HG03469 (cell line): ENCODE measurements around the gene BCOR.

Experiments used
- ATAC-seq: cut with Tn5 transposase; IDR thresholded peaks from one replicate; pipeline ENCODE4 v1.9.1; 2021; ENCODE audit warnings: mild to moderate bottlenecking, moderate library complexity, moderate number of reproducible peaks; ENCODE audit not compliant: unreplicated experiment

Gene BCOR

GRCh38 chrX:40037367-40037766 is 60.4 kb downstream of the BCOR start:
- ATAC-seq, result no peak

- ATAC-seq, result no peak
Measured at GRCh38 chrX:40035726-40036125, 62.0 kb downstream of the BCOR start.

DNA sequence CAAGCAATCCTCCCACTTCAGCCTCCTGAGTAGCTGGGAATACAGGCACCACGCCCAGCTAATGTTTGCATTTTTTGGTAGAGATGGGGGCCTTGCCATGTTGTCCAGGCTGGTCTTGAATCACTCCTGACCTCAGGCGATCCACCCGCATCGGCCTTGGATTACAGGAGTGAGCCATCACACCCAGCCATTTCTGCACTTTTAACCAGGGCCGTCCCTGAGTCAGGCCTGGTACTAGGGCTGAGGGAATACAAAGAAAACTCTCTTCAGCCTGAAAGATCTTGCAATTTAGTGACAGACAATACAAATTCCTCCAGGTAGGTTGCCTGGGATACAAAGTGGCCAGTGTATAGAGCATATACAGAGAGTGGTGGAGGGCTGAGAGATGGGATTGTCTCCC is 65.8 kb downstream of the BCOR start:
- ATAC-seq, result no peak

DNA sequence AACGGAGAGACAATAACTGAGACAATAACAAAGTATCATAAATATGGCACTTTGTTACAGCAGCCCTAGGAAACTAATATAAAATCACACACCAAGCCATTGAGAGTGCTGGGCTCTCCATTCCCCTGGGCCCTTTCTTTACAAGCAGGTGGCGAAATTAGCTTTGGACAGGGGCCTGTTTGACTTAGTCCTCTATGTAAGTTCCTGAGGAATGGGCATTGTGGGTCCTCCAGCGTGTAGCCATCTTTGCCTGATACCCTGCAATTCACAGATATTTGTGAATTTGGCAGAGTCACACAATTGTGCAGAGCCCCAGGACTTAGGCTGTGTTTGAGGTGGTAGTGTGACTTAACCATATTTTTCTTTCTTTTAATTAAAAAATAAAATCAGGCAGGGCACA is 67.6 kb downstream of the BCOR start:
- no peak for ATAC-seq

DNA sequence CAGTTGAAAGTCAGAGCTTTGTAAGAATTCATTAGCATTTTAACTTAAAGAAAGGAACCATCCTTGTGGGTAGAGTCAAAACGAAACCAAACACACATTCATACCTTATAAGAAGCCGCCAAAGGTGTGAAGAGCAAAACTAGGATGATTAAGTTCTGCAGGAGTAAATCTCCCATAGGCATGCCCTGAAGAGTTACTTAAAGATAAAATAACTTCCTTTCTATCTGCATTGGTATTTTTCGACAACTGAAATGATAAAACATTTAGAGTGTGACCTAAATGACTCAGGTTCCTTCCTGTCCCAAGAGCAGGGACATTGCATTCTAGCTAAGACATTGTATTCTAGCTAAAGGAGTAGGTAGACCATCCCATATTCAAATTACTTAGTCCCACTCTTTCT is 75.3 kb downstream of the BCOR start:
- no peak for ATAC-seq

DNA sequence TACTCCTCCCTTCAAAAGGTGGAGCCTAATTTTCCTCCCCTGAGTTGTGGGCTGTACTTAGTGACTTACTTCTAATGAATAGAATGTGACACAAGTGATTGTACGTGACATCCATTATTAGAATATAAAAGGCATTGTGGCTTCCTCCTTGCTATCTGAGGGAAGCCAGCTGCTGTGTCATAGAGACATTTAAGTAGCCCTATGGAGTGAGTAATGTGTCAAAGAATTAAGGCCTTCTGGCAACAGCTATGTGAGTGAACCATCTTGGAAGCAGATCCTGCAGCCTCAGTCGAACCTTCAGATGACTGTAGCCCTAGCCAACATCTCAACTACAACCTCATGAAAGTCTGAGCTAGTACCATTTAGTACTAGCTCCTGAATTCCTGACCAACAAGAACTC is 76.1 kb downstream of the BCOR start:
- no peak for ATAC-seq

DNA sequence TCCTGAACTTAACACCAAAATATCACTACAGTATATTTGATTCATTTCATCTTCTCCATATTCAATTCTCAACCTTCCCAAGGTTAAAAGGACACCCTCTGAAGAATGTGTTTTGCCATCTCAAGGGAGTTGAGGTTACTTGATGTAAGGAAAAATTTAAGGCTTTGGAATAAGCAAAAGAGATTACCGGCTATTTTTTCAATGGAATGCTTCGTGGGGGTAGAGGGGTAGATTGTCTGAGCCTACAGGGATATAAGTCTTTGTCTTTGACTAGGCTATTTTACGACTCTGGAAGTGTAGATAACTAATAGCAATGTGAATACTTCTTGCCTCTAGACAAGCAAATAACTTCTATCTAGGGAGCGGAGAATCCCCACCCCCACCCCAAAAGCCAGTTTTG is 78.2 kb downstream of the BCOR start:
- ATAC-seq, result no peak

- no peak for ATAC-seq
Measured at GRCh38 chrX:40018041-40018440, 79.7 kb downstream of the BCOR start.

GRCh38 chrX:40016749-40017148 is 81.0 kb downstream of the BCOR start:
- no peak for ATAC-seq

- no peak for ATAC-seq
Measured at GRCh38 chrX:40015693-40016092, 82.1 kb downstream of the BCOR start.

GRCh38 chrX:40013266-40014195 is 84.2 kb downstream of the BCOR start:
- no peak for ATAC-seq

- no peak for ATAC-seq
Measured at GRCh38 chrX:40012868-40013265, 84.9 kb downstream of the BCOR start.

DNA sequence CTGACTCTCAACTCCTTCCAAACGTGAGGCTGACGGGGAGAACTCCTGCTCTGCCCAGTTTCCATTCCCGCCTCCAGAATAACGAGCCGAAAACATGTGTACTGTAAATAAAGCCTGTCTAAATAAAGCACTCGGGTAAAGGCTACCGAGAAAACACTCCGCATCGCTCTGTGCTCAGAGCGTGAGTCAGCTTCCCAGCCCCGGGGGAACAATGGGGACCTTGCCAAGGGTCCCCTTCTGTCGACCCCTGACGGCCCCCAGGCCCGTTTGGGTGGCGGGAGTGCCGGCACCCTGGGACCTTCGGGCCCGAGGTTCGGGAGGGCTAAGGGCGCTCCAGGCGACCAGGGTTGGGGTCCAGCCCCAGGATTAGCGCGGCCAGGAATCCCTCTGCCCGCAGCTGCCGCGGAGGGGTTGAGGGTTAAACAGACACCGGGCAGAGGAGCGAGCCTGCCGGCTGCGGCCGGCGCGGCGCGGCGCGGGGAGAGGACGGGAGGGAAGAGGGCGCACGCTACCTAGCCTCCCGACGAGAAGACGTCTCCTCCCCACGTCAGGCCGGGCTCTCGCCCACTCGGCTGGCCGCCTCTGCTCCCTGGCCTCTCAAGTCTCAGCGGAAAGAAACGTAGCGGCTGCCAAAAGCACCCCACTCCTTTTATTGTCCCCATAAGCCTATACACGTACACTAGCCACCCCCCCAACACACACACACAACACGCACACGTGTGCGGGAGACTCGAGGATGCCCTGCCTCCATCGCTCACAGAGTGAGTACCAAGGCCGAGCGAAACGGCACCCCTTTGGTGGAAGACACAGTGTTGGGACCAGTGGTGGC is 85.5 kb downstream of the BCOR start:
- ATAC-seq, result no peak

DNA sequence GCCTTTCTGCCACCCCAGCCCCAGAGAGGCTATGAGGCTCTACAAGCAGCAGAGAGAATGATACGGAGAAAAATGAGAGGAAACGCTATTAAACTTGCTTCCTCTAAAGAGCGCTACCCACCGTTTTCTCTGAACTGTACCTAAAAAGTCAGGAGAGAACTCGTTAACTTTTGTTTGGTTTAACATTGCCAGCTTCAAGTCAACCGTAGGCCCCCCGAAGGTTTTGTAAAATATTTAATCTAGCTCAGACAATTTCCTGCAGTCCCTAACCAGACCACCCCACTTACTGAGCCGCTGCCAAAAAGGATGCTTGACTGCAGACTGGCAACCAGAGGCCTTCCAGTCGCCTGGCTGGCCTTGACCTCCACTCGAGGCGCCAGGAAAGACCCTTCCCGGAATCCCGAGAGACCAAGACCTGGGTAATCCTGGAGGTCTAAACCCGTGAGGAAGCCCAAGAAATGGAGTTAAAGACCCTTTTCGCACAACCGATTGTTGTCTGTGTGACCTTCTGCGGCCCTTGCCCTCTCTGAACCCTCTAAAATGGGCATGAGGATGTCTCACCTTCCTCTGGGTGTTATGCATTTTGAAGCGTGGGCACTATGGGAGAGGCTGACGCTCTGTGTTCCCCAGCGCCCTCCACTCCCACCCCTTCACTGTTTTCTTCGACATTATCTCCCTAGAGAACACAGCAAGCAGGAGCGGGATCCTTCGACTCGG is 86.3 kb downstream of the BCOR start:
- ATAC-seq, result no peak

GRCh38 chrX:40010550-40011321 is 87.0 kb downstream of the BCOR start:
- ATAC-seq, result no peak

GRCh38 chrX:40009890-40010289 is 87.9 kb downstream of the BCOR start:
- no peak for ATAC-seq

DNA sequence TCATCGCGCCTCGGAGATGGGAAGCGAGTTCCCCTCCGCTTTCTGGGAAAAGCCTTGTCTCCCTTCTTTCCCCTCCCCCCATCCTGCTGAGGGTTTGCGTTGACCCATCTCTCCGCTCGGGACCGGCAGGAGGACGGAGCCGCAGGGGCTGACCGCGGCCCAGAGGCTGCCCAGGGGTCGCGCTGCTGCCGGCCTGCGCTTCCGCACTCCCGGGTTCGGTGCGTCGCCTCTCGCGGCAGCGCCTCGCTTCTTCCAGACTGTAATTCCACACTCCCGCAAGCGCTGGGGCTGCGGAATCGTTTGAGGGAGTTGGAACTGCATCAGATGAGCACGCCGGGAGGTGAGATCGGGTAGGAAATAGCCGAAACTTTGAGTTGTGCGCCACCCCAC is 88.3 kb downstream of the BCOR start:
- ATAC-seq, result no peak

DNA sequence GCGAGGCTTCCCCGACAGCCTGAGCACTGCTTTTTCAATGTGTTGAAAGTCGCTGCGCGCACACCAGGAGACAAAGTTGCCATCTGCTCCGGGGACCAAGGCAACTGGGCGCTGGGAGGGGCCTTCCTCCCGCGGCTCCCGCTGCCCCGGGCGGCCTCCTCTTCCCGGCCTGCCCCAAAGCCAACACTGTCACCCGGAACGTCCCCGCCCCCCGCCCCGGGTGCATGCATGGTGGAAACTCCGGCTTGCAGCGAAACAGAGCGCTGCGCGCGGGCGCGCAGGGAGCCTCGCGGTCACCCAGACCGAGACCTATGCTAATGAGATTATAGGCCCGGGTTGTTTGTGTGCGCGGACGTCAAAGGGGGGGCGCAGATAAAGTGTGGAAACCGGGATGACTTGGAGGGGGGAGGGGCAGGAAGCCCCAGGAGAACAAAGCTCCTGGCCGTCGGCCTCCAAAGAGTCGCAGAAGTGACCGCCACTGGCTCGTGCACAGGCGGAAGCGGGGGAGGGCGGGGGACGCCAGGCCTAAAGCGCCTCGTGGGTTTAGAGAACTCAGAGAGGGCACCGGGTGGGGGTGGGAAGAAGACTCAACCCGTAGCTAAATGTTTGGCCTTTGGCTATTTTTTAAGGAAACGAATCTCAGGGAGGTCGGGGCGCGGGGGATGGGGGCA is 88.8 kb downstream of the BCOR start:
- ATAC-seq, result no peak

DNA sequence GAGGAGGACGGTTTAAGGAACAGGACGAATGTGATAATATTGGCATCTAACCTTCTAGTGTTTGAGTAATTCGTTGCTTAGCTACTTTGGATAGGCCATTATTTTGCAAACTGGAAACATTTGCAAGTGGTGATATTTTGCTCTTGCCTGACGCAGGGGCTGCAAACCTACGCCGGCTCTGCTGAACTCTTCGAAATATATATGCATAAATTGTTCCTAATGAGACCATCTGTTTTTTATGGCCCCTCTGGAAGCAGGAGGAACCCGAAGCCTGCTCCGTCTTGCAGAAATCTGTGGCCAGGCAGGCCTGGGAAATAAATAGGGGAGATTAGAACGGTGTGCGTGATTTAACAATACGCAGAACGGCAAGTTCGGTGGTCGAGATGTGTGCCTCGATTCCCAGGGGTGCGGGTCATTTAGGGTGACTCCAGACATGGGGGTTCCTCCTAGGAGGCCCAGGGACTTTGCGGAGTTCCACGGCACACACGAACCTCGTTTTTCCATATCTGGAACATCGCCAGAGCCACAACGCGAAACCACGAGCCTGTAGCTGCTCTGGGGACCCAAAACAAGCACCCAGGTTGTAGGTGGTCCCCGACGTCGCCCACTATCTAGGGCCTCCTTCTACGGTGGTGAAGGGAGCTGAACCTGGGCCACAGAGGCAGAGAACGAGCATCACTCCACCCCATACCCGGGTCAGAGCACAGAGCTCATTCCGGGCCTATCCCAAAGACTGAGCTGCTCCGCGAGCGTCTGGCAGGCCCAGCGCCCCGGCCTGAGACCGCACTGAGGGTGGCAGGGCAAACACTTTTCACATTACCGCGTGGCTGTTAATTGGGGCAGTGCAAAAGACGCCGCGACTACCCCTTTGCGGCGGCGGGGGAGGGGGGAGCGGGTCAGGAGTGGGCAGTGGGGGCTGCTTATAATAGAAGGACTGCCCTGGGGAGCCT is 89.7 kb downstream of the BCOR start:
- ATAC-seq, result no peak
